ENCODE results near the gene B3GAT2. TPM values are rescaled to one million over a fixed set of nuclear protein-coding genes. Genes with fewer than 3 reads are reported as not detected.

Gene B3GAT2
- total RNA-seq, 1 experiment from 2014 or later = 0.22 TPM

- WGBS (ENCODE audit: extremely low coverage, insufficient read length, low lambda C conversion rate) = no CpG with 5 or more reads among the region's 2 CpGs
- no peak overlapping the region for H3K14ac ChIP-seq (ENCODE audit: insufficient read depth, low read length)
- TF ChIP-seq CTCF (conservative IDR thresholded peaks at IDR 0.05) = no peak
Observed at GRCh38 chr6:70872469-70872868, 84.4 kb downstream of the B3GAT2 start.

More at GRCh38 chr6:70872469-70872868, 84.4 kb downstream of the B3GAT2 start:
- Histone ChIP-seq H2BK5ac (ENCODE audit: insufficient read length, low read length) (no peak overlapping the region), H4K20me1 (ENCODE audit: control insufficient read depth, insufficient read depth, insufficient read length) (no peaks in the 10 kb centered on the region), H3K56ac (ENCODE audit: insufficient read length, low read depth, low read length) (no peak overlapping the region), H2BK20ac (ENCODE audit: low read depth, low read length, poor library complexity, severe bottlenecking) (no peak overlapping the region), H4K5ac (ENCODE audit: insufficient read length, low read depth, low read length) (no peak overlapping the region), H3K27me3 (ENCODE audit: insufficient read depth, low read length) (no peaks in the 10 kb centered on the region), H4K8ac (replicated peaks; ENCODE audit: insufficient read length, low read depth, low read length) (no peak overlapping the region), H3K27ac (ENCODE audit: insufficient read length, low read depth, low read length) (no peak overlapping the region), H2AFZ (ENCODE audit: low read length) (no peak overlapping the region), H3K4me1 (ENCODE audit: insufficient read depth, low read length) (no peaks in the 10 kb centered on the region), H2AK5ac (ENCODE audit: insufficient read length, low read length) (no peak overlapping the region), H3K4me2 (ENCODE audit: insufficient read depth, insufficient read length, low read length) (no peak overlapping the region), H3K18ac (ENCODE audit: insufficient read length, low read depth, low read length) (no peak overlapping the region), H3K23ac (ENCODE audit: insufficient read length, low read depth, low read length) (no peak overlapping the region), H4K91ac (ENCODE audit: insufficient read length, low read depth, low read length) (no peak overlapping the region), H3T11ph (ENCODE audit: low read length) (no peak overlapping the region), H3K4ac (ENCODE audit: low read depth, low read length) (no peak overlapping the region), H3K9me3 (ENCODE audit: control insufficient read depth, low read depth, low read length) (no peaks in the 10 kb centered on the region), H3K79me2 (ENCODE audit: insufficient read depth, low read length) (no peaks in the 10 kb centered on the region), H3K79me1 (ENCODE audit: insufficient read depth, low read depth, low read length, poor library complexity, severe bottlenecking) (no peaks in the 10 kb centered on the region), H3K23me2 (ENCODE audit: insufficient read length, low read depth, low read length, poor library complexity, severe bottlenecking) (no peaks in the 10 kb centered on the region), H2BK12ac (ENCODE audit: insufficient read length, low read depth, low read length) (no peak overlapping the region), H2BK120ac (ENCODE audit: low read depth, low read length, poor library complexity, severe bottlenecking) (no peak overlapping the region), H3K9ac (ENCODE audit: extremely low read depth, insufficient read length, low read length) (no peak overlapping the region), H2BK15ac (ENCODE audit: low read depth, low read length) (no peak overlapping the region)
- Mint-ChIP-seq H3K27me3 (ENCODE audit: low read depth) (no peaks in the 10 kb centered on the region), H3K4me1 (peaks cover 0 to 6% of the 10 kb centered on the region in 2 experiments; a peak in 2 of 4 replicates), H3K27ac (no peak overlapping the region), H3K9me3 (peaks cover 28 to 33% of the 10 kb centered on the region in 2 experiments), H3K4me3 (no peak overlapping the region), H3K36me3 (ENCODE audit: insufficient read depth in 1 of 3, low read depth in 3 of 3) (peaks cover 20 to 30% (median 20%) of the 10 kb centered on the region in 3 experiments)
- no peak for DNase-seq

Measured in H9 (cell line).